GM18867 (cell line): Measurements from ENCODE around the gene GNAZ.

Source experiments
- ATAC-seq: cut with Tn5 transposase; IDR thresholded peaks from one replicate; pipeline ENCODE4 v1.9.1; 2021; ENCODE audit warnings: mild to moderate bottlenecking, moderate library complexity; ENCODE audit not compliant: unreplicated experiment

Gene GNAZ

GRCh38 chr22:23075525-23076216 is 5.4 kb downstream of the GNAZ start:
- no peak for ATAC-seq

GRCh38 chr22:23076896-23077572 is 6.7 kb downstream of the GNAZ start:
- ATAC-seq = no peak

GRCh38 chr22:23077627-23078461 is 7.5 kb downstream of the GNAZ start:
- no peak for ATAC-seq

GRCh38 chr22:23078462-23078787 is 8.1 kb downstream of the GNAZ start:
- no peak for ATAC-seq

GRCh38 chr22:23079240-23079768 is 9.0 kb downstream of the GNAZ start:
- no peak for ATAC-seq

GRCh38 chr22:23079814-23080521 is 9.6 kb downstream of the GNAZ start:
- ATAC-seq = no peak

- ATAC-seq = no peak
Measured at GRCh38 chr22:23080613-23081290, 10.4 kb downstream of the GNAZ start.

- no peak for ATAC-seq
Measured at GRCh38 chr22:23082534-23083314, 12.4 kb downstream of the GNAZ start.

- ATAC-seq = no peak
Measured at GRCh38 chr22:23083315-23084021, 13.1 kb downstream of the GNAZ start.

GRCh38 chr22:23084453-23085350 is 14.4 kb downstream of the GNAZ start:
- ATAC-seq = no peak

GRCh38 chr22:23085351-23085671 is 15.0 kb downstream of the GNAZ start:
- no peak for ATAC-seq

- ATAC-seq = no peak
Measured at GRCh38 chr22:23085785-23086184, 15.5 kb downstream of the GNAZ start.

GRCh38 chr22:23086263-23086662 is 15.9 kb downstream of the GNAZ start:
- no peak for ATAC-seq

- no peak for ATAC-seq
Measured at GRCh38 chr22:23086787-23087186, 16.5 kb downstream of the GNAZ start.

GRCh38 chr22:23088199-23088604 is 17.9 kb downstream of the GNAZ start:
- ATAC-seq = no peak

- ATAC-seq = no peak
Measured at GRCh38 chr22:23089010-23089409, 18.7 kb downstream of the GNAZ start.

- no peak for ATAC-seq
Measured at GRCh38 chr22:23089633-23090456, 19.5 kb downstream of the GNAZ start.
